HG02870 (cell line): Measurements from ENCODE around the gene SNX8.

Experiments used
- ATAC-seq: cut with Tn5 transposase; IDR thresholded peaks from one replicate; pipeline ENCODE4 v1.9.1; 2021; ENCODE audit warnings: mild to moderate bottlenecking, moderate library complexity; ENCODE audit not compliant: unreplicated experiment

Gene SNX8

GRCh38 chr7:2296832-2297231, 17.4 kb downstream of the SNX8 start:
- no peak for ATAC-seq

DNA sequence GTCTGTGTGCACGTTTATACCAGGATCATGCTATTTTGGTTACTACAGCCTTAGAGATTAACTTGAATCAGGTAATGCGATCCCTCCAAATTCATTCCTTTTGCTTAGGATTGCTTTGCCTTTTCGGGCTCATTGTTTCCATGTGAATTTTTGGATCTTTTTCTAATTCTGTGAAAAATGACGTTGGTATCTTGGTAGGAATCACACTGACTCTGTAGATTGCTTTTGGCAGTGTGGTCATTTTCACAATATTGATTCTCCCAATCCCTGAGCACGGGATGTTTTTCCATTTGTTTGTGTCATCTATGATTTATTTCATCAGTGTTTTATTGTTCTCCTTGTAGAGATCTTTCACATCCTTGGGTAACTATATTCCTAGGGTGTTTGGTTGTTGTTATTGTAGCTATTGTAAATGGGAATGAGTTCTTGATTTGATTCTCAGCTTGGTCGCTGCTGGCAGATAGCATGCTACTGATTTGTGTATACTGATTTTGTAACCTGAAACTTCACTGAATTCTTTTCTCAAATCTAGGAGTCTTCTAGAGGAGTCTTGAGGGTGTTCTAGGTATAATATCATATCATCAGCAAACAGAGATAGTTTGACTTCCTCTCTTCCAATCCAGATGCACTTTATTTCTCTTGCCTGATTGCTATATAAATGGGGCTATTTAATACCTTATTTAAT, 18.2 kb downstream of the SNX8 start:
- no peak for ATAC-seq

GRCh38 chr7:2290877-2291276, 23.4 kb downstream of the SNX8 start:
- no peak for ATAC-seq

DNA sequence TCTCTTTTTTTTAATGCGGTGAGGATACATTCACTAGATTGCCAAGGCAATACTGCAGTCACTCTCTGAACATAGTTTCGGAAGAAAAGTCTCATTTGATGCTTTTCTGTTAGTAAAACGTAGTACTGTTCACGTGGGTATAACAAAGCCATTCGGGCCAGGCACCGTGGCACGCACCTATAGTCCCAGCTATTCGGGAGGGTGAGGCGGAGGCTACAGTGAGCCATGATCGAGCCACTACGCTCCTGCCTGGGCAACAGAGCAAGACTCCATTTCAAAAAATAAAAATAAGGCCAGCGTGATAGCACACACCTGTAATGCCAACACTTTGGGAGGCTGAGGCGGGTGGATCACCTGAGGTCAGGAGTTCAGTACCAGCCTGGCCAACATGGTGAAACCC, 24.6 kb downstream of the SNX8 start:
- ATAC-seq, result no peak

- ATAC-seq, result no peak
Observed at GRCh38 chr7:2289111-2289586, 25.1 kb downstream of the SNX8 start.

- no peak for ATAC-seq
Observed at GRCh38 chr7:2288503-2288902, 25.7 kb downstream of the SNX8 start.

DNA sequence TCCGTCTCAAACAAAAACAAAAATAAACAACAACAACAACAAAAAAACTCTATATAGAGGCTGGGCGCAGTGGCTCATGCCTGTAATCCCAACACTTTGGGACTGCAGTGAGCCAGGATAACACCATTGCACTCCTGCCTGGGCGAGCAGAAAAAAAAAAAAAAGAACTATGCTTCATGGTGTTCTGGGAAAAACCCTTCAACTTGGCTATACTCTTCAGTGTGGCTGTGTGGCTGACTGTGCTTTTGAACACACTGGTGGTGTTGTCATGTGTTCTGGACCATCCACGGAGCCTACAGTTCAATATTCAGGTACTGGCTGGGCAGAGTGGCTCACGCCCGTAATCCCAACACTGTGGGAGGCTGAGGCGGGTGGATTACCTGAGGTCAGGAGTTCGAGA, 26.5 kb downstream of the SNX8 start:
- no peak for ATAC-seq

GRCh38 chr7:2283074-2283473, 31.2 kb downstream of the SNX8 start:
- no peak for ATAC-seq

- ATAC-seq, result no peak
Observed at GRCh38 chr7:2282185-2282751, 32.0 kb downstream of the SNX8 start.

DNA sequence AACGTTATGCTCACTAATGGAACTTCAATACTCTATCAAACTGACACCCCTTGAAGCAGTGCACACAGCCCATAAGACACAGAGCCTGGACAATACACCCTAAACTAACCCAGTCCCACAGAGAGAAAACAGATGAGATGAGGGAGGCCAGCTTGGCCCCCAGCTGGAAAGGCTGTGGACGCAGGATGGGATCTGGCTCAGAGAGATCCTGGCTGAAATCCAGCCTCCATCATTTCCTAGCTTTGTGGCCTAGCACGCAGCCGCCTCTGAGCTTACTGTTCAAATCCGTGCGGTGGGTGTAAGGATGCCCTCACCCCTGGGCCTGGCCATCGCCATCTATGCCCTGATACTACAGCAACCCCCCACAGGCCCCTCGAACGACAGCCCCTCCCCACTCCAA, 32.7 kb downstream of the SNX8 start:
- ATAC-seq, result no peak

- no peak for ATAC-seq
Observed at GRCh38 chr7:2280424-2280823, 33.8 kb downstream of the SNX8 start.

- no peak for ATAC-seq
Observed at GRCh38 chr7:2279896-2280295, 34.3 kb downstream of the SNX8 start.

DNA sequence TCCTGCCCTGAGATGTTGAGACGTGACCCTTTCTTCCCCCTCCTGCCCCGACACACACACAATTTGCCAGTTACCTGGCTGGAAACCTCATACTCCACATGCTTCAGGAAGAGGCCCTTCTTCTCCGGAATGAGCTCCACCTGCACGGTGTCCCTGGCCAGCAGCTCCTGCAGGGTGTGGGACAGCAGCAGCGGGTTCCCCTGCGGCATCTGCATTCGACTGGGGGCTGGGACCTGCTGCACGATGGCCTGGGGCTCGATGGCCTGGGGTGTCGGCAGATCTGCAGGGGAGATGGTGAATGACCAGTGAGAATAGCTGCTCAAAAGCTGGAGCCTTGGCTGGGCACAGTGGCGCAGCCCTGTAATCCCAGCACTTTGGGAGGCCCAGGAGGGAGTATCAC, 36.2 kb downstream of the SNX8 start:
- ATAC-seq, result no peak

DNA sequence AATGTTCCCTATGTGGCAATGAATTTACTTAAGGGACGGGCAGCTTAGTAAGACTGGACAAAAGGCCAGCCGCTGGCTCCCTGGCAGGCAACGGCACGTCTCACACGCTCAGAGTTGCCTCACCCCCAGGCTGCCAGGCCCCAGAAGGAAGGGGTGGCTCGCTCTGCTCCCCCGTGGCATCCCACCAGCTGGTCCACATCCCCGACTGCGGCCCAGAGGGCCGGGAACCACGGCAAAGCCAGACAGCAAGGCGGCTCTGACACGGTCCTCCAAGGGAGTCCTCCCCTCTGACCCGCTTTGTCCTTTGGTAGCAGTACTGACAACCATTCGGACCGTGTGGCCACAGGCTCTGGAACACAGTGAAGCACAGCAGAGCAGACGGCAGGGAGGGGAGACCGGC, 38.1 kb downstream of the SNX8 start:
- ATAC-seq, result no peak

- ATAC-seq, result no peak
Observed at GRCh38 chr7:2275101-2275500, 39.1 kb downstream of the SNX8 start.

GRCh38 chr7:2274666-2275065, 39.6 kb downstream of the SNX8 start:
- ATAC-seq, result no peak

- ATAC-seq, result no peak
Observed at GRCh38 chr7:2273866-2274265, 40.4 kb downstream of the SNX8 start.

DNA sequence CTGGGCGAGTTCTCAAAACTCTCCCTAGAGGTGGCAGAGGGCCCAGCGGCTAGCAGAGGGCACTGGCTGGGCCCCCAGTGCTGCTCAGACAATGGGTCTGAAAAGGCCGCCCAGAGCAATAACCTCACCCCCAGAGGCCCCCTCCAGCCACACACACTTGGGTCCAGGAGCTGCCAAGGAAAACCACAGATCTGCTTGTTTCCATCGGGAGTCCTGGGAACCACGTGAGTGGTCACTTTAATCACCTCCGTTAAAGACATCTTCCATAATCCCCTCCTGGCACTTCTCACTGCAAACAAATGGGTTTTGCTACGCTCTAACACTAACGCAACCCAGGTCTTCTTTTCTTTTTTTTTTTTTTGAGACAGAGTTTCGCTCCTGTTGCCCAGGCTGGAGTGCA, 42.2 kb downstream of the SNX8 start:
- ATAC-seq, result no peak

DNA sequence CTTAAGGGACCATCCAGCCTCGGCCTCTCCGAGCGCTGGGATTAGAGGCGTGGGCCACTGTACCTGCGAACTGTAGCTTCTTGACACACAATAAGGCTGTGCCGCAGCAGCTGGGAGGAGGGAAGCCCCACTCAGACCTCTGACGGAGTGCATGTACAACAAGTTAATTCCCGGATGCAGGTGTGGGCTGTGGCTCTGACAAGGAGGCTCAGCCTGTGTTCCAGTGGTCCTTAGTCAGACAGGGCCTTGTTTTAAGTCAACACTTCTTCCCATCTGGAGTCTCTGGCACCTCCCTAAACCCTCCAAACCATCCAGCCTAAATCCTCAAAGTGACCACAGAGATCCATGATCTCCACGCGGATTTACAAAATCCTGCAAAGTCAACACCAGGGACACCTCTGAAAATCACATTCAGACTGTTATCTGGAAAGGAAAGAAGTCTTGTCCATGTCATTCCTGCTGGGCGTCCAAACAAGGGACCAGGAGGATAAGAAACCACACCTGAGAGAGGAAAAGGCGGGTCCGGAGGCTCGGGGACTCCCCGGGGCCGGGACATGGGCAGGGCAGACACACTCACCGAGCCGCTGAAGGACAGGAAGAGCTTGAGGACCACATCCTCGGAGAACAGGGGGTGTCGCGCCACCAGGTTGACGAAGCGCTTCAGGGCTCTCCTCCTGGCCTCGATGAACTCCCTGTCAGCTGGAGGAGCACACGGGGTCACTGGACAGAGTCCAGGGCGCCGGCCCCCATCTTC, 42.8 kb downstream of the SNX8 start:
- ATAC-seq, result no peak

DNA sequence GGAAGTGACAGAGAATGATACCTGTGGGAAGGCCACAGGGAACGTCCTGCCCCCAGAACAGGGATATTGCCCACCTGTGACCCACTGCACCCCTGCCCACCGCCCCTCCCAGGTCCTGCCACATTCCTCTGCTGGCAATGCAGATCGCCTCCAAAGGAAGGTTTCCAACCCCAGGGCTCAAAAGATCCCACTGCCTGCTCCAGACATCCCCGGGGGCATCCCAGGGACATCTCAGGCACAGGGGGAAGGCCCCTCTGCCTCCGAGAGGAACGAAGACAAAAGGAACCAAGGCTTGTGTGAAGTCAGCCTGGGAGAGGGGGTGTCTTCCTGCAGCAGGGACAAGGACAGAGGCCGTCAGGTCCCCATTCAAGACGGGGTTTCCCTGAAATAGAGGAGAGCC, 43.7 kb downstream of the SNX8 start:
- ATAC-seq, result no peak

DNA sequence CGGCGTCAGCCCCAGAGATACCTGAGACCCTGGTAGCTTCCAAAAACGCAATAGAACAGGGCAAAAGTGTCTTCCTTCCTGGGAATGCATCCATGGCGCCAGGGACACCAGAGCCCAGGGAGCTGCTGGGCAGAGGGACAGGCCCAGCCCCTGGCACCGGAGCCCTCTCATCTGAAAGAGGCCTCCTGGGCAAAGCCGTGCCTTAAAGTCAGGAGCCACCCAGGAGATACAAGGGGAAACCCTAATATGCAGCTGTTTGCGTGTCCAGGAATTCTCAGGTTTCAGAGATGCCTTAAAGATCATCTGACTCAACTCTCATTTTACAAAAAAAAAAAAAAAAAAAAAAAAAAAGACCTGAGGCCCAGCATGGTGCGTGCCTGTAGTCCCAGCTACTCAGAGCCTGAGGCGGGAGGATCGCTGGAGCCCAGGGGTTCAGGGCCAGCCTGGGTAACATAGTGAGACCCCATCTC, 44.2 kb downstream of the SNX8 start:
- no peak for ATAC-seq
